DMS153 treated with DMSO at 0.1 percent for 48 hours (cell line): ENCODE measurements around the gene CD82.

Experiments
- DNase-seq: peaks from one replicate; lab custom pipeline; 2025; ENCODE audit not compliant: unreplicated experiment; lab: John Stamatoyannopoulos, UW

Gene CD82

GRCh38 chr11:44614281-44614775, 48.9 kb downstream of the CD82 start:
- no peak for DNase-seq

GRCh38 chr11:44615041-44615755, 49.7 kb downstream of the CD82 start:
- DNase-seq = no peak

GRCh38 chr11:44615913-44616791, 50.7 kb downstream of the CD82 start:
- no peak for DNase-seq

- no peak for DNase-seq
Observed at GRCh38 chr11:44617671-44618461, 52.4 kb downstream of the CD82 start.

- DNase-seq = no peak
Observed at GRCh38 chr11:44618561-44619425, 53.3 kb downstream of the CD82 start.

- DNase-seq = no peak
Observed at GRCh38 chr11:44620328-44620725, 54.9 kb downstream of the CD82 start.

GRCh38 chr11:44621140-44621681, 55.7 kb downstream of the CD82 start:
- DNase-seq = peak; percentile 50

GRCh38 chr11:44621784-44622183, 56.3 kb downstream of the CD82 start:
- DNase-seq = no peak

GRCh38 chr11:44622190-44622650, 56.8 kb downstream of the CD82 start:
- no peak for DNase-seq

- no peak for DNase-seq
Observed at GRCh38 chr11:44622721-44623258, 57.3 kb downstream of the CD82 start.

- DNase-seq = no peak
Observed at GRCh38 chr11:44623341-44623730, 57.9 kb downstream of the CD82 start.

- no peak for DNase-seq
Observed at GRCh38 chr11:44623731-44624491, 58.4 kb downstream of the CD82 start.

GRCh38 chr11:44624761-44625221, 59.3 kb downstream of the CD82 start:
- no peak for DNase-seq

- DNase-seq = no peak
Observed at GRCh38 chr11:44625759-44626523, 60.5 kb downstream of the CD82 start.

- DNase-seq = no peak
Observed at GRCh38 chr11:44626645-44627044, 61.2 kb downstream of the CD82 start.

- no peak for DNase-seq
Observed at GRCh38 chr11:44627165-44627789, 61.8 kb downstream of the CD82 start.

GRCh38 chr11:44627911-44628729, 62.7 kb downstream of the CD82 start:
- peak; percentile 51 for DNase-seq
